SK-N-SH (cell line): ENCODE measurements around the gene RARG. TPM values are rescaled to one million over a fixed set of nuclear protein-coding genes. Genes with fewer than 3 reads are reported as not detected.

Experiments
- CTCF ChIA-PET: fragments of 300-600, 350-600 bp; formaldehyde crosslinking; extraction: SDS; loops from one replicate; lab custom pipeline; 2021; lab: Yijun Ruan, JAX
- POLR2A ChIA-PET: fragments of 350-600 bp; sonication (Branson Sonifier 250); formaldehyde crosslinking; extraction: SDS; loops from one replicate; lab custom pipeline; 2020; ENCODE audit warnings: antibody characterized with exemption, inconsistent platforms; lab: Yijun Ruan, JAX
- DNase-seq: peaks from one replicate; pipeline ENCODE4 v3.0.0; 2012
- H2AFZ ChIP-seq: fragments of 200-600 bp; sonication (generic); 2 replicates; pipeline ENCODE4 v1.8.1; 2016; ENCODE audit warnings: antibody characterized with exemption, mild to moderate bottlenecking, low read depth
- H3F3A ChIP-seq: fragments of 200-600 bp; sonication (generic); replicated peaks from 2 replicates; pipeline ENCODE3; 2016; ENCODE audit warnings: antibody characterized with exemption, mild to moderate bottlenecking; ENCODE audit not compliant: insufficient read depth
- H3K27ac ChIP-seq, 2 experiments: fragments of 200-500 bp in 1 of 2; fragments of 200-600 bp in 1 of 2; sonication (Bioruptor generic) in 1 of 2; sonication (generic), shearing (Covaris generic) in 1 of 2; 2 replicates each; pipeline versions ENCODE4 v1.5.1 to v1.6.1; 2014 to 2016; ENCODE audit warnings: low read depth in 2 of 2, inconsistent platforms in 1 of 2, low read length in 1 of 2, mild to moderate bottlenecking in 1 of 2, mixed read lengths in 1 of 2
- H3K27me3 ChIP-seq: fragments of 200-600 bp; sonication (generic), shearing (Covaris generic); 2 replicates; pipeline ENCODE4 v1.6.1; 2016; ENCODE audit warnings: mixed run types; ENCODE audit not compliant: insufficient read depth
- H3K36me3 ChIP-seq, 2 experiments: fragments of 200-500 bp in 1 of 2; fragments of 200-600 bp in 1 of 2; sonication (Bioruptor generic) in 1 of 2; sonication (generic) in 1 of 2; replicated peaks in 1 of 2; 2 replicates each; pipeline versions ENCODE3 to v1.5.1; 2014 to 2016; ENCODE audit warnings: low read length in 1 of 2, mild to moderate bottlenecking in 1 of 2; ENCODE audit not compliant: insufficient read depth in 2 of 2, control insufficient read depth in 1 of 2
- H3K4me1 ChIP-seq, 2 experiments: fragments of 200-500 bp in 1 of 2; fragments of 200-600 bp in 1 of 2; sonication (Bioruptor generic) in 1 of 2; sonication (generic), shearing (Covaris generic) in 1 of 2; 2 replicates each; pipeline versions ENCODE4 v1.5.1 to v1.6.1; 2014 to 2016; ENCODE audit warnings: low read depth in 1 of 2, low read length in 1 of 2, mixed run types in 1 of 2; ENCODE audit not compliant: insufficient read depth in 2 of 2, control insufficient read depth in 1 of 2
- H3K4me2 ChIP-seq: fragments of 200-600 bp; sonication (generic), shearing (Covaris generic); 2 replicates; pipeline ENCODE4 v1.6.1; 2017; ENCODE audit warnings: mixed run types
- H3K4me3 ChIP-seq, 2 experiments: fragments of 200-500 bp in 1 of 2; fragments of 200-600 bp in 1 of 2; sonication (Bioruptor generic) in 1 of 2; sonication (generic), shearing (Covaris generic) in 1 of 2; 2 replicates each; pipeline versions ENCODE4 v1.5.1 to v1.8.1; 2014 to 2016; ENCODE audit warnings: low read depth in 2 of 2, inconsistent platforms in 1 of 2, low read length in 1 of 2, mild to moderate bottlenecking in 1 of 2, mixed read lengths in 1 of 2, moderate library complexity in 1 of 2
- H3K79me2 ChIP-seq: fragments of 200-600 bp; sonication (generic); 2 replicates; pipeline ENCODE4 v1.8.1; 2017; ENCODE audit warnings: mild to moderate bottlenecking; ENCODE audit not compliant: insufficient read depth
- H3K9ac ChIP-seq: fragments of 200-600 bp; sonication (generic); 2 replicates; pipeline ENCODE4 v1.6.1; 2017; ENCODE audit warnings: mixed run types
- H3K9me2 ChIP-seq: fragments of 200-600 bp; sonication (generic); 2 replicates; pipeline ENCODE4 v1.6.1; 2017; ENCODE audit warnings: mixed run types
- H3K9me3 ChIP-seq: fragments of 200-600 bp; sonication (generic); 2 replicates; pipeline ENCODE4 v1.6.1; 2017; ENCODE audit warnings: mixed run types, mild to moderate bottlenecking, moderate library complexity
- H4K20me1 ChIP-seq: fragments of 200-600 bp; sonication (generic); 2 replicates; pipeline ENCODE4 v1.6.1; 2017; ENCODE audit warnings: mild to moderate bottlenecking, mixed run types; ENCODE audit not compliant: insufficient read depth
- CHD2 ChIP-seq: fragments of 150-350 bp; IDR thresholded peaks from 2 replicates; pipeline ENCODE4 v1.6.1; 2018; ENCODE audit warnings: low read length; ENCODE audit not compliant: partially characterized antibody
- CTCF ChIP-seq: fragments of 200-600 bp; sonication (generic); IDR thresholded peaks from 2 replicates; pipeline ENCODE4 v1.6.1; 2017; ENCODE audit warnings: antibody characterized with exemption, mild to moderate bottlenecking, moderate library complexity
- EP300 ChIP-seq, 2 experiments: IDR thresholded peaks; 2 replicates each; pipeline versions ENCODE4 v1.4.0 to v1.6.1; 2012; ENCODE audit warnings: borderline replicate concordance in 1 of 2, low read depth in 1 of 2, low read length in 1 of 2
- EZH2phosphoT487 ChIP-seq: fragments of 200-600 bp; sonication (generic); IDR thresholded peaks from 2 replicates; pipeline ENCODE4 v1.6.1; 2017; ENCODE audit warnings: low read depth, mixed run types, mild to moderate bottlenecking, antibody characterized with exemption, moderate library complexity, borderline replicate concordance
- FOXJ3 ChIP-seq: sonication (generic); formaldehyde crosslinking; IDR thresholded peaks from 2 replicates; pipeline ENCODE4 v1.5.1; 2020; ENCODE audit warnings: mild to moderate bottlenecking, missing genetic modification reagents
- GABPA ChIP-seq: IDR thresholded peaks from 2 replicates; pipeline ENCODE4 v1.4.0; 2012; ENCODE audit warnings: low read depth, mild to moderate bottlenecking
- GATA2 ChIP-seq: sonication (generic); formaldehyde crosslinking; IDR thresholded peaks from 2 replicates; pipeline ENCODE4 v1.5.0; 2020; ENCODE audit warnings: mild to moderate bottlenecking, missing genetic modification reagents
- JUND ChIP-seq: IDR thresholded peaks from 2 replicates; pipeline ENCODE4 v1.4.0; 2012
- MAX ChIP-seq: IDR thresholded peaks from 2 replicates; pipeline ENCODE4 v1.4.0; 2012; ENCODE audit warnings: low read depth
- NFIC ChIP-seq: IDR thresholded peaks from 2 replicates; pipeline ENCODE4 v1.4.0; 2012; ENCODE audit warnings: borderline replicate concordance
- NRF1 ChIP-seq: IDR thresholded peaks from 2 replicates; pipeline ENCODE4 v1.6.1; 2012; ENCODE audit warnings: low read depth, mild to moderate bottlenecking, low read length
- POLR2AphosphoS5 ChIP-seq: IDR thresholded peaks from 2 replicates; pipeline ENCODE4 v1.6.1; 2012; ENCODE audit warnings: low read depth, low read length
- REST ChIP-seq: IDR thresholded peaks from 2 replicates; pipeline ENCODE4 v1.6.1; 2012; ENCODE audit warnings: mild to moderate bottlenecking, low read depth, low read length, moderate library complexity
- RXRA ChIP-seq: IDR thresholded peaks from 2 replicates; pipeline ENCODE4 v1.4.0; 2012; ENCODE audit warnings: low read depth, mild to moderate bottlenecking, borderline replicate concordance
- SIN3A ChIP-seq: IDR thresholded peaks from 2 replicates; pipeline ENCODE4 v1.6.1; 2012; ENCODE audit warnings: low read depth, mild to moderate bottlenecking, low read length, moderate library complexity, borderline replicate concordance
- TAF1 ChIP-seq: IDR thresholded peaks from 2 replicates; pipeline ENCODE4 v1.6.1; 2012; ENCODE audit warnings: low read depth, mild to moderate bottlenecking, low read length, moderate library complexity, borderline replicate concordance
- TEAD4 ChIP-seq: IDR thresholded peaks from 2 replicates; pipeline ENCODE4 v1.4.0; 2012; ENCODE audit warnings: mild to moderate bottlenecking, borderline replicate concordance; ENCODE audit not compliant: insufficient read depth
- USF1 ChIP-seq: IDR thresholded peaks from 2 replicates; pipeline ENCODE4 v1.4.0; 2012; ENCODE audit warnings: low read depth, borderline replicate concordance
- WGBS: methylation state at CpG from one replicate; pipeline ENCODE4 v1.1.6; 2017; ENCODE audit warnings: low lambda C conversion rate; 5-methylcytosine and 5-hydroxymethylcytosine counted together
- polyA plus RNA-seq, 3 experiments: library from polyadenylated mRNA; depleted of rRNA; stranded (reverse); fragments of >200 nt; gene quantifications; 2 replicates each; pipeline ENCODE4 v1.2.3, GENCODE V29; 2012

Gene RARG
- polyA plus RNA-seq, 1 of the 3 experiments (the other 2 are of a cell fraction), result 36.6 TPM

- TF ChIP-seq REST (no peak), GABPA (no peak), NRF1 (no peak)
- TF ChIP-seq, all 33 proteins: peak for 0
Observed at GRCh38 chr12:53227836-53228235, 4.2 kb downstream of the RARG start (continued).

GRCh38 chr12:53227341-53227740 is 4.7 kb downstream of the RARG start:
- Histone ChIP-seq H3K4me3 (no peak overlapping the region), H3K9ac (no peak overlapping the region), H3K27ac (no peak overlapping the region), H3K4me2 (no peak overlapping the region), H3K4me1 (peaks cover 43 to 54% of the 10 kb centered on the region in 2 experiments), H3K79me2 (peaks cover 5% of the 10 kb centered on the region; the same call in 1 of the 2 replicates), H3K27me3 (no peaks in the 10 kb centered on the region), H4K20me1 (no peaks in the 10 kb centered on the region), H3K36me3 (peaks cover 0 to 8% of the 10 kb centered on the region in 2 experiments), H3K9me2 (no peaks in the 10 kb centered on the region), H3K9me3 (no peaks in the 10 kb centered on the region), H2AFZ (no peak overlapping the region), H3F3A (peaks cover 21% of the 10 kb centered on the region)
- TF ChIP-seq USF1, result no peak
- TF ChIP-seq CHD2, result no peak
- no peak for TF ChIP-seq RXRA
- no peak for TF ChIP-seq EZH2phosphoT487
- TF ChIP-seq SIN3A, result no peak
- no peak for TF ChIP-seq EP300 (IDR thresholded peaks at IDR 0.05; ENCODE audit: borderline replicate concordance in 1 of 2, low read depth in 1 of 2, low read length in 1 of 2)
- no peak for TF ChIP-seq TAF1
- no peak for TF ChIP-seq GATA2 (CRISPR knock-in tag)
- TF ChIP-seq FOXJ3 (CRISPR knock-in tag), result no peak
- no peak for TF ChIP-seq CTCF
- no peak for TF ChIP-seq NFIC
- no peak for TF ChIP-seq MAX
- no peak for TF ChIP-seq JUND
- no peak for TF ChIP-seq TEAD4
- no peak for TF ChIP-seq POLR2AphosphoS5
- 95% methylated on average over 6 of the region's 11 CpGs for WGBS
- POLR2A ChIA-PET, result no interaction called here
- no peak for DNase-seq
- CTCF ChIA-PET, result interaction anchor here (0.9 kb wide), 2 partner anchors 40 to 93 kb away, joined by 3 to 4 read pairs; partner anchors contain the start of gene ESPL1
